Measurements from ENCODE around the gene FSIP1.
A peak's percentile ranks its signal among the peaks of the same experiment; 100 is the strongest.

Gene FSIP1

GRCh38 chr15:39645138-39645975 is 137.3 kb downstream of the FSIP1 start:
- no peak for DNase-seq (ENCODE audit: low read depth in 2 of 2)

- DNase-seq (ENCODE audit: low read depth in 2 of 2) = no peak
Observed at GRCh38 chr15:39644136-39644535, 138.5 kb downstream of the FSIP1 start.

DNA sequence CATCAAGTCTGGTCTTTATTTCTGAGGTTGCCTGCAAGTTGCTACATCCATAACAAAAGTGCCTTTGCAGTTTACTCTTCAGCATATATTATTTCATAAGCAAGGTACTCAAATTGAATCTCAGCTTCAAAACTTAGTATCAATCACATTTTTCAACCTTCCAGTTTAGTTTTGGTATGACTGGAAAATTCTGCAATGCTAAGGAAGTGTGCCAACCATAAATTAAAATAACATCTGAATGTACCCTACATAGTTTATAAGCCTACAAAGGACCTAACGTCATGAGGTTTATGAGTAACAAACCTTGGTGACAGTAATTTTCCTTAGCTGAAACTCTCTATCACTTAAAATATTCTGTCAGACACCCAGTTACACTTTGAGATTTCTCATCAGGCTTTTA is 138.9 kb downstream of the FSIP1 start:
- no peak for DNase-seq (ENCODE audit: low read depth in 2 of 2)

- DNase-seq (ENCODE audit: low read depth in 2 of 2) = no peak
Observed at GRCh38 chr15:39642011-39642640, 140.5 kb downstream of the FSIP1 start.

GRCh38 chr15:39641191-39641889 is 141.3 kb downstream of the FSIP1 start:
- no peak for DNase-seq (ENCODE audit: low read depth in 2 of 2)

DNA sequence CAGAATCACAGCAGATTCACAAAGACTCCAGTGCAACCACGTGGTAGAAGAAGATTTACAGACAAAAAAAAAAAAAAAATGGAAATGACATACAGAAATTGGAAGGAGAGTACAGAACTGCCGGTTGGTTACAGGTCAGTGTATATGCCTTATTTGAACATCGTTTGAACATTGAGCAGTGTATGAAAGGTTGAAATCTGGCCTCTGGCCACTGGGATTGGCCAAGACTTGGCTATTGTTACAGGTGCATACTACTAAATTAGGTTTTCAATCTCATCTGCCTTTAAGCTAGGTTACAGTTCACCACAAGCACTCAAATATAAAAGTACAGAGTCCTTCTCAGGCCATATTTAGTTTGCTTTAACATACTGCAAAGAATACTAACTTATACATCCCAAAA is 142.0 kb downstream of the FSIP1 start:
- no peak for DNase-seq (ENCODE audit: low read depth in 2 of 2)

- no peak for DNase-seq (ENCODE audit: low read depth in 2 of 2)
Observed at GRCh38 chr15:39639037-39639436, 143.6 kb downstream of the FSIP1 start.

DNA sequence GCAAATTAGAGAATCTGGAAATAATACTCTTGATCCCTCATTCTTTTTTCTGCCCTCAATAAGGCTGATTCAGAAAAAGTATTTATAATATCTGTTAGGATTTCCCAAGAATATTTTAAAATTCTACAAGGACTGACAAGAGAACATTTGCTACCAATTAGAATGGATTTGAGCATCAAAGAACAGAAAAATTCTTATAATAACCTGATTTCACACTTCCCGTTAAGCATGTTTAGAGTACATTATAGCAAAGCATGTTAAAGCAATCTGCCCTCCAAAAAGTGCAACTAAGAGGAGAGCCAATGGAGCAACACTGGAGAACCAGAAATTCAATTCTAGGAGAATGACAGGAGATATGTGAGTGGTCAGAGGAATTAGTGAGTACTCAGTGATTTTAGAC is 144.6 kb downstream of the FSIP1 start:
- DNase-seq (ENCODE audit: low read depth in 2 of 2) = no peak

DNA sequence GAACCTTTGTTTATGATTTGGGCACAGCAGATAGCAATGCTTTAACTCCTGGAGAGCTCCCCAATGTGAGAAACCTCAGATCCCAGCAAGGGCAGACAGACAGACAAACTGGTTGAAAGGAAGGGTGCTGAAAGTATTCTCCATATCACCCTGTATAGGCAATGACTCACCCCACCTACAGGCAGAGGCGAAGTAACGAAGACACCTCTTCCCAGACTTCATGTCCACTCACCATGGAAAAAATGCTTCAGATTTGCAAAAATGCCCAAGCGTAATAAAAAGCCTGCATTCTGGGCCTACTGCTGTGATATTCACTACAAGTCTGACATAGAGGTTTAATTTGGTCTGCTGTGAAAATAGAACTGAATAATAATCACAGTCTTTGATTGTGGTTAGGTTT is 151.3 kb downstream of the FSIP1 start:
- no peak for DNase-seq (ENCODE audit: low read depth in 2 of 2)

DNA sequence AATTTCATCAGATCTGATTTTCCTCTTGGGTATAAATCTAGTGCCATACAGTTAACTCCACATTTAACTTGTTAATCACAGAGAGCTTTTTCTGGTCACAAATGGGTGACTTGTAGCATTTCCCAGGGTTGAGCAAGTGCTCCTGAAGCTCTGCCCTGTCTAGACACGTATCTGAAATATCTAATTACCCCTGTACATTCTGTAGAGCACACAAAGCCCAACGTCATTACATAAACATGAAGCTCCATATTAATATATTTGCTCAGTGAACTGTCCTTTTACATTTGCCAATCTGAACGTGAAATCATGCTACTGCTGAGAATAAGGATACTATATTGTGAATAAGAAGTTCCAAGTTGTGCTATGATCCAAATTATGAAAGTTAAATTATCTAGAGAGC is 152.7 kb downstream of the FSIP1 start:
- no peak for DNase-seq (ENCODE audit: low read depth in 2 of 2)

DNA sequence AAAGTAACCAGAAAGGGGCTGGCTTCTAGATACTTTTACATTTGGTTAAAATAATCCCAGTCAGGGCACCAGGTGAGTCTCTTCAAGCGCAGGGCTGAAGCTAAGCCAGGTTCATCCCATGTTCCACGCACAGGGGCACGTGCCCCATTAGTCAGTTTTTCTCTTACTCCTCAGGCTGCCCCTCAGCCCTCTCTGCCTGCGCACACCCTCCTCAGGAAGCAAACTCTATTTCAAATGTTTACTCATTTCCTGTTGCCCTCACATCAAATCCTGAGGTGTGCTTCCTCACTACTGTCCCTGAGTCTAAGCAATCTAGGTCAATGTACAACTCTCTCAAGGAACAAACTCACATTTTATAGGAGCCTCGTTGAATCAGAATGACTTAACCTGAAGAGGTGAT is 153.3 kb downstream of the FSIP1 start:
- peak; percentile 43 to 54 for DNase-seq (ENCODE audit: low read depth in 2 of 2)

DNA sequence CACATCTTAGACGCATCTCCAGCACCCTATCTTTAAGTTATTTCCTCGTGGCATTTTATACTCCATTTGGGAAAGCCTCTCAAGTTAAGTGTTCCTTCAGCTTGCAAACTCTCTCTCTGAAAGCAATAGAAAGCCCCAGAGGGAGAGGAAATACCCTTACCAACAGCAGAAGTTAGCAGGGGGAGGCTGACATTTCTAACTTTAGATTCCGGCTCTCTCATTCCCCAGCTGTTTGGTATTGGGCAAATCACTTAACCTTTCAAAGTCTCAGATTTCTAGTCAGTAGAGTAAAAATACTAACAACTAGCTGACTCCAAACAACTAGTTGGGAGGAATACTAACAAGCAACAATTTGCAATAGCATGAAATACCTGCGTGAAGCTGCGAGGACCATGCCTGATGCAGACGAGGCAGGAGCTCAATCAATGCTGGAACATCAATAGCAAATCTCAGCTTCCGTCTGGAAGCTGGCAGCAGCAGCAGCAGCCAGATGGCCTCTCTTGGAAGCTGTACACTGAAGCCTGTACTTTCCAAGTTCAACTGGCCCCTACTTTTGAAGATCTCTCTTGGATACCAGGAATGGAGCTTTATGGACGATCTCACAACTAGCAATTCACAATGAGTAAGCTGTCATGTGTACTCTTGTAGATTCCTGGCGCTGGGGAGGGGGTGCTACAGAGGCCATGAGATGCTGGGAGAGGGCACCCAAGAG is 153.9 kb downstream of the FSIP1 start:
- no peak for DNase-seq (ENCODE audit: low read depth in 2 of 2)

DNA sequence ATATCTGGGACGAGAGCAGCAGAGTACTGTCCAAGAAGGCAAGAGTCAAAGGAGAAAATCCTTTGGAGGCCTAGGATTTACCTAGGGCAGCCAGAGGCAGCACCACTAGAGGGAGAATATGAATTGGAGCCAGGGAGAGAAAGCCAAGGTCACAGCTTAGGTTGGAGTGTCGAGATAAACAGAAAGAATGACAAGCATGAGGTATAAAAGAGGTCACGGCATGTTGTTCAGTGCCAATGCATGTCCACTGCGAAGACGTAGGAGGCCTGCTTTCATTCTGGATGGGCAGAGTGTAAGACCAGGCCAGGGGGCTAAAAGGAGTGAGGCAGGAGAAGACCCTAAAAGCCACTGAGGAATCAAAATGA is 154.5 kb downstream of the FSIP1 start:
- DNase-seq (ENCODE audit: low read depth in 2 of 2) = no peak

- DNase-seq (ENCODE audit: low read depth in 2 of 2) = no peak
Observed at GRCh38 chr15:39627451-39628143, 155.0 kb downstream of the FSIP1 start.

DNA sequence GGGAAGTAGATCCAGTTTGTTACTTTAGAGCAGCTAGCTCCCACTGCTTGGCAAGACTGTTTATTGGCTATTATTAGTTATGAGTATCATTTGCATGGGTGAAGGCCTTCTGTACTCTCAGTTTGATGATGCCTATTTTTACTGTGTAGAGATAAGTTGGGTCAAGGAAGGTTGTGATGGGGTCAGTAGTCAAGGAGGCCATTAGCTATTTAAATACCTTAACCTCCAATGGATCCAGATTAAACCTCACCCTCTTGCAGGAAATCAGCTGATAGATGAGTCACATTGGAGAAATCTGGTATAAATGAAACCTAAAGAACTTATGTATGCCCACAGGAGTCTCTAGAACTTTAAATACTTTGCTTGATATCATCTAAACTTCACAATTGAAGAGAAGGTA is 156.8 kb downstream of the FSIP1 start:
- no peak for DNase-seq (ENCODE audit: low read depth in 2 of 2)

GRCh38 chr15:39625451-39625850 is 157.2 kb downstream of the FSIP1 start:
- DNase-seq (ENCODE audit: low read depth in 2 of 2) = no peak

DNA sequence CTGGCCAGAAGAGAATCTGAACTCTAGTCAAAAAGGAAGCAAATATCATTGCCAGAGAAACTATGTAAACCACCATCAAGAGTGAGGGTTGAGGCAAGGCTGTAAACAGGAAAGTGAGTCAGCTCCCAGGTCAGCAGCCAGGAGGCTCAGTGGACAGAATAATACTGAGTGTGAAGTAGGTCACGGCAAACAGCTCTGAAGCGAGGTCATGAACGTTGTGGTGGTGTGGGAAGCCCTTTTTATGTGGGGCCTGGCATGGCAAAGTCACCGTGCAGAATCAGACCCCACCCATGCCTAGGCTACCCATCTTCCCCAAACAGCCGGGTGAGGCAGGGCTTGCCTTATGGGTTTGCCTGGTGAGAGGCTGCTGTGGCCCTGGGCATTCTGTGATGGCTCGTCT is 157.8 kb downstream of the FSIP1 start:
- DNase-seq (ENCODE audit: low read depth in 2 of 2) = peak; percentile 54 to 62

- peak; percentile 32 to 38 for DNase-seq (ENCODE audit: low read depth in 2 of 2)
Observed at GRCh38 chr15:39623529-39623931, 159.1 kb downstream of the FSIP1 start.

GRCh38 chr15:39622660-39623516 is 159.8 kb downstream of the FSIP1 start:
- DNase-seq (ENCODE audit: low read depth in 2 of 2) = no peak

- no peak for DNase-seq (ENCODE audit: low read depth in 2 of 2)
Observed at GRCh38 chr15:39621976-39622375, 160.7 kb downstream of the FSIP1 start.

GRCh38 chr15:39621210-39621609 is 161.4 kb downstream of the FSIP1 start:
- no peak for DNase-seq (ENCODE audit: low read depth in 2 of 2)

All from stimulated activated CD8-positive, alpha-beta memory T cell treated with anti-CD3 and anti-CD28 coated beads, Interleukin-15, amount 100 ng/mL, for 48 hours (primary cell).